Fibroblast of pulmonary artery (primary cell): Measurements from ENCODE around the gene CEACAM3.

ENCODE experiments used
- DNase-seq: peaks from one replicate; pipeline ENCODE4 v3.0.0-alpha.2; 2010; ENCODE audit warnings: low read depth
- H3K4me3 ChIP-seq: replicated peaks from 2 replicates; pipeline ENCODE4 v1.5.1; 2011; ENCODE audit warnings: low read depth, mild to moderate bottlenecking, control low read depth, low read length, moderate library complexity
- CTCF ChIP-seq: IDR thresholded peaks from 2 replicates; pipeline ENCODE4 v1.5.1; 2011; ENCODE audit warnings: mild to moderate bottlenecking, control low read depth, low read length, inconsistent platforms; ENCODE audit errors: missing control alignments

CEACAM3 gene

GRCh38 chr19:41795031-41795461 is 1.3 kb upstream of the CEACAM3 start:
- H3K4me3 ChIP-seq = no peak overlapping the region
- peak; percentile 79 for TF ChIP-seq CTCF
- peak; percentile 48 for DNase-seq

- DNase-seq = no peak
- no peak for TF ChIP-seq CTCF
- no peak overlapping the region for H3K4me3 ChIP-seq
Observed at GRCh38 chr19:41796901-41797300, 514 bp downstream of the CEACAM3 start.

- TF ChIP-seq CTCF = no peak
- no peak for DNase-seq
- H3K4me3 ChIP-seq = no peak overlapping the region
Observed at GRCh38 chr19:41799444-41800000, 3.1 kb downstream of the CEACAM3 start.

- no peak for TF ChIP-seq CTCF
- DNase-seq = no peak
- no peak overlapping the region for H3K4me3 ChIP-seq
Observed at GRCh38 chr19:41801031-41801430, 4.6 kb downstream of the CEACAM3 start.

- no peak for DNase-seq
- H3K4me3 ChIP-seq = no peak overlapping the region
Observed at GRCh38 chr19:41801792-41802211, 5.4 kb downstream of the CEACAM3 start.

GRCh38 chr19:41802770-41803169 is 6.4 kb downstream of the CEACAM3 start:
- no peak for DNase-seq
- TF ChIP-seq CTCF = no peak
- H3K4me3 ChIP-seq = no peak overlapping the region

More at GRCh38 chr19:41801792-41802211, 5.4 kb downstream of the CEACAM3 start:
- no peak for TF ChIP-seq CTCF

GRCh38 chr19:41804336-41804735 is 7.9 kb downstream of the CEACAM3 start:
- no peak for TF ChIP-seq CTCF
- DNase-seq = no peak

More at GRCh38 chr19:41804336-41804735, 7.9 kb downstream of the CEACAM3 start:
- no peak overlapping the region for H3K4me3 ChIP-seq
